GM19397 (cell line): ENCODE results near the gene PARS2.

Experiments used
- ATAC-seq: cut with Tn5 transposase; IDR thresholded peaks from one replicate; pipeline ENCODE4 v1.9.1; 2021; ENCODE audit warnings: mild to moderate bottlenecking, moderate library complexity; ENCODE audit not compliant: unreplicated experiment

PARS2 gene

GRCh38 chr1:54800041-54800898 lies 35.9 kb upstream of the PARS2 start:
- no peak for ATAC-seq

- no peak for ATAC-seq
Measured at GRCh38 chr1:54798769-54799641, 34.7 kb upstream of the PARS2 start.

- no peak for ATAC-seq
Measured at GRCh38 chr1:54798206-54798605, 33.9 kb upstream of the PARS2 start.

- ATAC-seq, result no peak
Measured at GRCh38 chr1:54796902-54797301, 32.6 kb upstream of the PARS2 start.

- ATAC-seq, result no peak
Measured at GRCh38 chr1:54795841-54796468, 31.6 kb upstream of the PARS2 start.

- ATAC-seq, result no peak
Measured at GRCh38 chr1:54795356-54795665, 31.0 kb upstream of the PARS2 start.

GRCh38 chr1:54794451-54795355 lies 30.4 kb upstream of the PARS2 start:
- no peak for ATAC-seq

- no peak for ATAC-seq
Measured at GRCh38 chr1:54792686-54793282, 28.5 kb upstream of the PARS2 start.

GRCh38 chr1:54791880-54792522 lies 27.7 kb upstream of the PARS2 start:
- ATAC-seq, result no peak

GRCh38 chr1:54788459-54788858 lies 24.1 kb upstream of the PARS2 start:
- ATAC-seq, result no peak

GRCh38 chr1:54787604-54788003 lies 23.3 kb upstream of the PARS2 start:
- ATAC-seq, result no peak

- ATAC-seq, result no peak
Measured at GRCh38 chr1:54786778-54787177, 22.5 kb upstream of the PARS2 start.

- no peak for ATAC-seq
Measured at GRCh38 chr1:54784066-54784465, 19.7 kb upstream of the PARS2 start.

- ATAC-seq, result no peak
Measured at GRCh38 chr1:54782588-54782987, 18.3 kb upstream of the PARS2 start.

GRCh38 chr1:54782156-54782555 lies 17.8 kb upstream of the PARS2 start:
- no peak for ATAC-seq

- ATAC-seq, result no peak
Measured at GRCh38 chr1:54781023-54781723, 16.9 kb upstream of the PARS2 start.

GRCh38 chr1:54777431-54777830 lies 13.1 kb upstream of the PARS2 start:
- ATAC-seq, result no peak

- ATAC-seq, result no peak
Measured at GRCh38 chr1:54777011-54777410, 12.7 kb upstream of the PARS2 start.
